ENCODE measurements around the gene TAMALIN.

Gene TAMALIN

DNA sequence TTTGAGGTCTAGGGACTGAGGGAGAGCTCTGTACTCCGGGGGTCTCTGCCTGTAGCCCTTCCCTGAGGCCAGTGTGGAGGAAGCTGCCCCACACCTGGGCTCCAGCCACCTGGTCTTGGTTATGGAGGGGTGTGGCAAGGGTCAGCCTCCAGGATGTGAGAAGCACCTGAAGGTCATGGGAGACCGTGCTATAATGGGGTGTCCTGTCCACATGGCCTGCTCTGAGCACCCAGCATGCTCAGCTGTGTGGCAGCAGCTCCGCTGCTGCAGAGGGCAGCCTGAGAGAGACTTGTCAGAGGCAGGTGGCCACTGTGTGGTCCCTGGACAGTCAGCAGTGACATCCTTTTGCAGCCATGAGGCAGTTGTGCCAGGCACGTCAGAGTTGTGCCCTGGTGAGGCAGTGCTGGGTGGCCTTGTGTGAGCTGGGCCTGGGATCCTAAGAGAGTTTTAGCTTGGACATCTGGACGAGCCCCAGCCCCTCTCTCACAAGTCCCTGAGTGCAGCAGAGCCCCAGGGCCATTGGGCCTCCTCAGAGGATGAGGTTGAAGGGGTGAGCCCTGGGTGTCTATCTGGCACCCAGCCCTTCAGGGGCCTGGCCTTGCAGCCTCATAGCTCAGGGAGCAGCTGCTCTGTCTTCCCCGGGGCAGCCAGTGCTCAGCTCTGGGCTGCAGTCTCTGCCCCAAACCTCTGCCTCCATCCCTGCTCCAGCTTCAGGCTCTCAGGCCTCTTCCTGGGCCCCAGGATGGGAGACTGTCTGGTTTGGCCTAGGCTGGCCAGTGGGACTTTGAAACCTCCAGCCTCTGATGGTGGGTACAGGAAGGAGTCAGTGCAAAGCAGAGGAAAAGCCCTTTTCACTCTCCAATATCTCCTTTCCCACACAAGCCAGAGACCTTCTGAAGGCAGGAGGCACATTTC lies 55.7 kb downstream of the TAMALIN start:
- in situ Hi-C loops (cut with MboI; ENCODE audit: low pct_unique_long_range_greater_than_20kb, low sequenced_read_pairs): no loop called here
- DNase-seq: no peak

DNA sequence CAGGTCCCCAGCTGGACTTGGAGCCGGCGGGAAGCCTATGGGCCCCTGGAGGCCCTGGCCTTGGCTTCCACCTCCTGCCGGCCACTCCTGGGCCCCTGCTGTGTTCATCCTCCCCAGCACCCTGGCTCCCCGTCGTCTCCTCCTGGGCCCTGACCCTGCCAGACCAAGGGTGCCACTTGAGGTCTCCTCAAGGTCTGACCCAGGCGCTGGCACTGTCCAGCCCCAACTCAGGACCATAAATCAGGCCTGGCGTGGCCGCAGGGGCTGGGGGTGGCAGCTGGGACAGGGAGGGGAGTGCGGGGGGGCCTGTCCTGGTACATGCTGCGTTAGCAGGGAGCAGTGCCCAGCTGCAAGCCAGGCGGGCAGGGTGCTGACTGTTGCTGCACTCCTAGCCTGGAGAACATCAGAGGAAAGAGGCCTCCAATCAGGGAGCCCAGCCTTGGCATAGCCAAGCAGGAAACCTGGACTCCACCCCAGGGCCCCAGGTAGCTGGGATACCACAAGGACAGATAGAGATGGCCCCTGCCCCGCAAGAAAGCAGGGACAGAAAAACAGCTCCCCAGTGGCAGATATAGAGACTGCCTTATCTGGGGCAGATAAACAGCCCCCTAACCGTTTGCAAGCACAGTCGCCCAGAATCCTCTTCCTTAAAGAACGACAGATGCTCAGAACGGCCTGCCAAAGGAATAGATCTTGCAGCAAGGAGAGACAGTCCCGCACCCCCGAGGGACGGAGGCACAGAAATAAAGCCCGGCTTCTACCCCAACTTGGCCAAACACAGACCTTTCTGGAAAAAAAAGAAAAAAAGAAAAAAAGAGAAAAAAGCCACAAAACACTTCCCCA lies 56.6 kb downstream of the TAMALIN start:
- DNase-seq: no peak
- in situ Hi-C loops (cut with MboI; ENCODE audit: low pct_unique_long_range_greater_than_20kb, low sequenced_read_pairs): no loop called here

DNA sequence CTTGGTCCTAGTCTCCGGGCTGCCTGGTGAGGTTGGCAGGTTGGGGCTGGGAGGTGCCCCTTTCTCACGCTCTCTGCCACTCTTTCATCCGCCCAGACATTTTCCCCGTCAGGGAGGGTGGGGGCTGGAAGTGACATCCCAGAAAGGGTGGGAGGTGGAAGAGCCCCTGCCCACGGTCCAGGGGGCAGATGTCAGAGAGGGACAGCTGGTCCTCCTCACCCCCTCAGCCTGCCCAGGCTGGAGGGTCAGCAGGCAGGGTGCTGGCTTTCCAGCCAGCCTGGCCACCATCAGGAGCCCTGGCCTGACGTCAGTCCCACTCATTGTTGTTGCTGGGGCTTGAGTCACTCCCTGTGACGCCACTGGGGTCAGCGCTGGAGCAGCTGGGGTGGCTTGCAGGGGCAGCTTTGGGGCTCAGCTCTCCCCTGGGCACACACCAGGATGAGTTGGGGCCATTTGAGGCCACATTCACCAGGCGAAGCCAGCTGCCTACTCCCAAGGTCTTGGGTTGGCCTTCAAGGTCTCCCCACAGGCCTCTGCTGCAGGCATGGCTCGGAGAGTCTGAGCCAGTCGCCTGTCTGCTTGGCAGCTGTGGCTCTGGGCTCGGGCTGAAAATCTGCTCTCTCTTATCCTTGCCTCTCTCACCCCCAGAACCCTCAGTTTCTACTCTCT lies 57.4 kb downstream of the TAMALIN start:
- DNase-seq: no peak
- in situ Hi-C loops (cut with MboI; ENCODE audit: low pct_unique_long_range_greater_than_20kb, low sequenced_read_pairs): no loop called here
